GM23338 (cell line): Measurements from ENCODE around the gene NRXN2. TPM values are rescaled to one million over a fixed set of nuclear protein-coding genes. Genes with fewer than 3 reads are reported as not detected.

Experiments
- ATAC-seq: fragments of 200-7000 bp; cut with Tn5 transposase; 3 replicates; pipeline ENCODE4 v1.9.1; 2020
- DNase-seq: peaks from one replicate; pipeline ENCODE4 v3.0.0-alpha.2; 2015; ENCODE audit warnings: low spot score
- H2AFZ ChIP-seq: fragments of 200-600 bp; sonication (generic); 2 replicates; pipeline ENCODE4 v1.8.0; 2016; ENCODE audit warnings: antibody characterized with exemption, mild to moderate bottlenecking, moderate library complexity
- H3F3A ChIP-seq: fragments of 200-600 bp; sonication (generic); replicated peaks from 2 replicates; pipeline ENCODE4 v1.8.0; 2017; ENCODE audit warnings: antibody characterized with exemption, mixed run types, low read depth
- H3K27ac ChIP-seq: fragments of 200-600 bp; sonication (generic); 2 replicates; pipeline ENCODE4 v1.6.1; 2016; ENCODE audit warnings: low read depth
- H3K27me3 ChIP-seq: fragments of 200-600 bp; sonication (generic); 2 replicates; pipeline ENCODE4 v1.8.0; 2016; ENCODE audit warnings: mild to moderate bottlenecking, mixed run types, moderate library complexity; ENCODE audit not compliant: insufficient read depth
- H3K36me3 ChIP-seq: fragments of 200-600 bp; sonication (generic); 2 replicates; pipeline ENCODE4 v1.8.0; 2016; ENCODE audit warnings: mild to moderate bottlenecking; ENCODE audit not compliant: insufficient read depth
- H3K4me1 ChIP-seq: fragments of 200-600 bp; sonication (generic); 2 replicates; pipeline ENCODE4 v1.8.0; 2016; ENCODE audit warnings: mild to moderate bottlenecking, moderate library complexity; ENCODE audit not compliant: insufficient read depth
- H3K4me2 ChIP-seq: fragments of 200-600 bp; sonication (generic); 2 replicates; pipeline ENCODE4 v1.7.1; 2017; ENCODE audit warnings: mixed run types
- H3K4me3 ChIP-seq: fragments of 200-600 bp; sonication (generic); 2 replicates; pipeline ENCODE4 v1.6.1; 2016; ENCODE audit warnings: mixed run types
- H3K79me2 ChIP-seq: fragments of 200-600 bp; sonication (generic); replicated peaks from 2 replicates; pipeline ENCODE4 v1.8.0; 2017; ENCODE audit warnings: mild to moderate bottlenecking; ENCODE audit not compliant: insufficient read depth
- H3K9me2 ChIP-seq: fragments of 200-600 bp; sonication (generic); 2 replicates; pipeline ENCODE4 v1.8.0; 2017; ENCODE audit not compliant: insufficient read depth
- H4K20me1 ChIP-seq: fragments of 200-600 bp; sonication (generic); replicated peaks from 2 replicates; pipeline ENCODE4 v1.8.0; 2017; ENCODE audit warnings: mild to moderate bottlenecking; ENCODE audit not compliant: insufficient read depth
- H3K27ac Mint-ChIP-seq: 2 replicates; pipeline ENCODE4 v1.8.0; 2020; ENCODE audit warnings: inconsistent platforms, mild to moderate bottlenecking, moderate library complexity, mixed read lengths
- H3K27me3 Mint-ChIP-seq: 3 replicates; pipeline ENCODE4 v1.8.0; 2022; ENCODE audit warnings: low read depth, mild to moderate bottlenecking, moderate library complexity, mixed read lengths, inconsistent platforms; ENCODE audit not compliant: insufficient read depth, poor library complexity
- H3K36me3 Mint-ChIP-seq: 3 replicates; pipeline ENCODE4 v1.8.0; 2021; ENCODE audit warnings: low read depth, mild to moderate bottlenecking, inconsistent platforms, moderate library complexity, mixed read lengths
- H3K4me1 Mint-ChIP-seq: 3 replicates; pipeline ENCODE4 v1.8.0; 2020; ENCODE audit warnings: mild to moderate bottlenecking, inconsistent platforms, mixed read lengths
- H3K4me3 Mint-ChIP-seq: 3 replicates; pipeline ENCODE4 v1.8.0; 2021; ENCODE audit warnings: moderate library complexity, mild to moderate bottlenecking, inconsistent platforms, mixed read lengths
- H3K9me3 Mint-ChIP-seq: 3 replicates; pipeline ENCODE4 v1.8.0; 2020; ENCODE audit warnings: moderate library complexity, mild to moderate bottlenecking, inconsistent platforms, mixed read lengths
- EZH2 ChIP-seq: fragments of 200-600 bp; sonication (generic); IDR thresholded peaks from one replicate; pipeline ENCODE4 v1.8.0; 2017; ENCODE audit warnings: antibody characterized with exemption, mild to moderate bottlenecking, low read depth; ENCODE audit not compliant: unreplicated experiment
- JUNB ChIP-seq: IDR thresholded peaks from one replicate; pipeline ENCODE4 v1.6.1; 2016; ENCODE audit warnings: antibody characterized with exemption; ENCODE audit not compliant: unreplicated experiment
- NANOG ChIP-seq: IDR thresholded peaks from 2 replicates; pipeline ENCODE4 v1.6.1; 2016; ENCODE audit warnings: antibody characterized with exemption, borderline replicate concordance
- ZNF114 ChIP-seq: fragments of 250-450 bp; sonication (Bioruptor Pico); IDR thresholded peaks from 2 replicates; pipeline ENCODE4 v1.5.0; 2020; ENCODE audit warnings: mild to moderate bottlenecking, moderate library complexity
- polyA plus RNA-seq: library from polyadenylated mRNA; unstranded; fragments of >200 nt; fragmentation: Nextera tagmentation; extraction: Ambion mirVana; gene quantifications from 2 replicates; pipeline ENCODE4 v1.2.1, GENCODE V29; 2016
- total RNA-seq: library from RNA; depleted of rRNA; stranded (reverse); fragments of >200 nt; shearing (Covaris generic); gene quantifications from 2 replicates; pipeline ENCODE4 v1.2.3, GENCODE V29; 2014
- TF ChIP-seq, protein P1 (sequence below): fragments of 250-450 bp; sonication (Bioruptor Pico); IDR thresholded peaks from 2 replicates; pipeline ENCODE4 v1.5.0; 2020; ENCODE audit warnings: mild to moderate bottlenecking, moderate library complexity
- TF ChIP-seq, protein P2 (sequence below), 2 experiments: fragments of 200-600 bp in 1 of 2; sonication (generic) in 1 of 2; conservative IDR thresholded peaks; 2 replicates each; pipeline versions ENCODE4 v1.5.1 to v1.6.1; 2016 to 2017; ENCODE audit warnings: antibody characterized with exemption in 2 of 2, low read depth in 2 of 2, mild to moderate bottlenecking in 2 of 2, moderate library complexity in 1 of 2

NRXN2 gene
- total and polyA plus RNA-seq, 2 experiments from 2014 or later, result 3.4 to 17.0 TPM

DNA sequence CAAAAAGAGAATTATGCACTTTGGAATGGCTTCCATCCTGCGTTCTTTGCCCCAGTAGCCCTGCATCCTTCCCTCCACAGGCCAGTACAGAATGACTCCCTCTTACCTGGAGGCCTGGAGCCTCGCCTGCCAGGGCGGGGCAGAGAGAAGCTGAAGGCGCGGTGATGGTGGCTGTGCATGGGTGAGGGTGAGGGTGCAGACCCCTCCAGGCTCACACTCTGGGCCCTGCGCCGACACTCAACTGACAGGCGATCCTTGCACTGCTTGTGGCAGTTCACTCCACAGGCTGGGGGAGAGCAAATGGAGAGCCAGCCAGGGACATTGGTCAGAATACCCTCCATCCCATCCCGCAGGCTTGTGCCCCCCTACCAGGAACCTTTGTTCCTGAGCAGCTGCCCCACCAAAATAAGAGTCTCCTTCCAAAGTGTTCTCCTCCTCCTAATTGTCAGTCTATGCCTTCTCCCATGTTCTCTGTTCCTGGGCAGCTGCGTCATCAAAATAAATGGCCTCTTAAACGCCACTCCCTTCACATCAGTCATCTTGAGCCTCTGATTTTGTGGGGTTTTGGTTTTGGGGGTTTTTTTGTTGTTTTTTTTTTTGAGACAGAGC, 5.9 kb upstream of the NRXN2 start (continued):
- TF ChIP-seq, protein P1, sequence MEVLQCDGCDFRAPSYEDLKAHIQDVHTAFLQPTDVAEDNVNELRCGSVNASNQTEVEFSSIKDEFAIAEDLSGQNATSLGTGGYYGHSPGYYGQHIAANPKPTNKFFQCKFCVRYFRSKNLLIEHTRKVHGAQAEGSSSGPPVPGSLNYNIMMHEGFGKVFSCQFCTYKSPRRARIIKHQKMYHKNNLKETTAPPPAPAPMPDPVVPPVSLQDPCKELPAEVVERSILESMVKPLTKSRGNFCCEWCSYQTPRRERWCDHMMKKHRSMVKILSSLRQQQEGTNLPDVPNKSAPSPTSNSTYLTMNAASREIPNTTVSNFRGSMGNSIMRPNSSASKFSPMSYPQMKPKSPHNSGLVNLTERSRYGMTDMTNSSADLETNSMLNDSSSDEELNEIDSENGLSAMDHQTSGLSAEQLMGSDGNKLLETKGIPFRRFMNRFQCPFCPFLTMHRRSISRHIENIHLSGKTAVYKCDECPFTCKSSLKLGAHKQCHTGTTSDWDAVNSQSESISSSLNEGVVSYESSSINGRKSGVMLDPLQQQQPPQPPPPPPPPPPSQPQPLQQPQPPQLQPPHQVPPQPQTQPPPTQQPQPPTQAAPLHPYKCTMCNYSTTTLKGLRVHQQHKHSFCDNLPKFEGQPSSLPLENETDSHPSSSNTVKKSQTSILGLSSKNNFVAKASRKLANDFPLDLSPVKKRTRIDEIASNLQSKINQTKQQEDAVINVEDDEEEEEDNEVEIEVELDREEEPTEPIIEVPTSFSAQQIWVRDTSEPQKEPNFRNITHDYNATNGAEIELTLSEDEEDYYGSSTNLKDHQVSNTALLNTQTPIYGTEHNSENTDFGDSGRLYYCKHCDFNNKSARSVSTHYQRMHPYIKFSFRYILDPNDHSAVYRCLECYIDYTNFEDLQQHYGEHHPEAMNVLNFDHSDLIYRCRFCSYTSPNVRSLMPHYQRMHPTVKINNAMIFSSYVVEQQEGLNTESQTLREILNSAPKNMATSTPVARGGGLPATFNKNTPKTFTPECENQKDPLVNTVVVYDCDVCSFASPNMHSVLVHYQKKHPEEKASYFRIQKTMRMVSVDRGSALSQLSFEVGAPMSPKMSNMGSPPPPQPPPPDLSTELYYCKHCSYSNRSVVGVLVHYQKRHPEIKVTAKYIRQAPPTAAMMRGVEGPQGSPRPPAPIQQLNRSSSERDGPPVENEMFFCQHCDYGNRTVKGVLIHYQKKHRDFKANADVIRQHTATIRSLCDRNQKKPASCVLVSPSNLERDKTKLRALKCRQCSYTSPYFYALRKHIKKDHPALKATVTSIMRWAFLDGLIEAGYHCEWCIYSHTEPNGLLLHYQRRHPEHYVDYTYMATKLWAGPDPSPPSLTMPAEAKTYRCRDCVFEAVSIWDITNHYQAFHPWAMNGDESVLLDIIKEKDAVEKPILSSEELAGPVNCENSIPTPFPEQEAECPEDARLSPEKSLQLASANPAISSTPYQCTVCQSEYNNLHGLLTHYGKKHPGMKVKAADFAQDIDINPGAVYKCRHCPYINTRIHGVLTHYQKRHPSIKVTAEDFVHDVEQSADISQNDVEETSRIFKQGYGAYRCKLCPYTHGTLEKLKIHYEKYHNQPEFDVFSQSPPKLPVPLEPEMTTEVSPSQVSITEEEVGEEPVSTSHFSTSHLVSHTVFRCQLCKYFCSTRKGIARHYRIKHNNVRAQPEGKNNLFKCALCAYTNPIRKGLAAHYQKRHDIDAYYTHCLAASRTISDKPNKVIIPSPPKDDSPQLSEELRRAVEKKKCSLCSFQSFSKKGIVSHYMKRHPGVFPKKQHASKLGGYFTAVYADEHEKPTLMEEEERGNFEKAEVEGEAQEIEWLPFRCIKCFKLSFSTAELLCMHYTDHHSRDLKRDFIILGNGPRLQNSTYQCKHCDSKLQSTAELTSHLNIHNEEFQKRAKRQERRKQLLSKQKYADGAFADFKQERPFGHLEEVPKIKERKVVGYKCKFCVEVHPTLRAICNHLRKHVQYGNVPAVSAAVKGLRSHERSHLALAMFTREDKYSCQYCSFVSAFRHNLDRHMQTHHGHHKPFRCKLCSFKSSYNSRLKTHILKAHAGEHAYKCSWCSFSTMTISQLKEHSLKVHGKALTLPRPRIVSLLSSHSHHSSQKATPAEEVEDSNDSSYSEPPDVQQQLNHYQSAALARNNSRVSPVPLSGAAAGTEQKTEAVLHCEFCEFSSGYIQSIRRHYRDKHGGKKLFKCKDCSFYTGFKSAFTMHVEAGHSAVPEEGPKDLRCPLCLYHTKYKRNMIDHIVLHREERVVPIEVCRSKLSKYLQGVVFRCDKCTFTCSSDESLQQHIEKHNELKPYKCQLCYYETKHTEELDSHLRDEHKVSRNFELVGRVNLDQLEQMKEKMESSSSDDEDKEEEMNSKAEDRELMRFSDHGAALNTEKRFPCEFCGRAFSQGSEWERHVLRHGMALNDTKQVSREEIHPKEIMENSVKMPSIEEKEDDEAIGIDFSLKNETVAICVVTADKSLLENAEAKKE (CRISPR knock-in tag), result no peak

DNA sequence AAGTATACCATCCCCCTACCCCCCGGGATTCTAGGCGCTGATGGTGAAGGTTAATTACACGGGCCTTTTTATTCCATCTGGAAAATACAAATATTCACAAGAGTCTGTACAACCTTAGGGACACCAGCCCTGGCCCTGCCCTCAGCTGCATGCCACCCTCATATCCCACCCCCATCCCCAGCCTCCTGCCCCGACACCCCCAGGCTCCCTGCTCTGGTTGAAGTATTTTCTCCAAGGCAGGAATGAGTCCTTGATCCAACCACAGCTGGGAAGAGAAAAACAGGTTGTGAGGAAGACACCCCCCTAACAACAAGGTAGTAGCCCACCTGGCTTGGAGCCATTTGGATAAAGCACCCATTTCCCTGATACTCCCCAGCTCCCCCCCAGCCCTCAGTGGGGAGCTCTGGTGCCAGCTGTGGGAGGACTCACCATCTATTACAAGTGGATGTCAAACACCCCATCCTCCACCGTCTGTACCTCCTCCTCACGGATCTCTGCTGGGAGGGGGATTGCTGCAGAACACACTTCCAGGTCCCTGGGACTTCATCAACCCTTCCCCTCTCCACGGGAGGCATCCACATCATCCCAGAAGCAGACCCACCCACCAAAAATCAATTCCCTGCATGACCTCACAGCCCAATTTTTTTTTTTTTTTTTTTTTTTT, 4.0 kb upstream of the NRXN2 start:
- Histone ChIP-seq H3K27ac (no peak overlapping the region), H3F3A (peaks cover 14% of the 10 kb centered on the region), H3K79me2 (no peaks in the 10 kb centered on the region), H2AFZ (no peak overlapping the region), H3K4me1 (peaks cover 61% of the 10 kb centered on the region), H3K9me2 (no peaks in the 10 kb centered on the region), H3K36me3 (no peaks in the 10 kb centered on the region), H3K4me3 (peak overlapping the region; percentile 14; the same call in 1 of the 2 replicates), H3K27me3 (peaks cover 6% of the 10 kb centered on the region), H4K20me1 (no peaks in the 10 kb centered on the region), H3K4me2 (peak overlapping the region; percentile 71; the same call in 1 of the 2 replicates)
- Mint-ChIP-seq H3K9me3 (no peaks in the 10 kb centered on the region; the same call in 2 of the 3 replicates), H3K4me1 (peaks cover 65% of the 10 kb centered on the region), H3K36me3 (peaks cover 24% of the 10 kb centered on the region), H3K27me3 (peaks cover 36% of the 10 kb centered on the region), H3K4me3 (peak overlapping the region; percentile 11; the same call in 1 of the 3 replicates), H3K27ac (peak overlapping the region; percentile 13; the same call in 1 of the 2 replicates)
- ATAC-seq (no peak), DNase-seq (no peak)
- no peak for TF ChIP-seq ZNF114 (CRISPR knock-in tag)
- TF ChIP-seq NANOG, result no peak
- TF ChIP-seq JUNB, result no peak
- TF ChIP-seq, protein P2, sequence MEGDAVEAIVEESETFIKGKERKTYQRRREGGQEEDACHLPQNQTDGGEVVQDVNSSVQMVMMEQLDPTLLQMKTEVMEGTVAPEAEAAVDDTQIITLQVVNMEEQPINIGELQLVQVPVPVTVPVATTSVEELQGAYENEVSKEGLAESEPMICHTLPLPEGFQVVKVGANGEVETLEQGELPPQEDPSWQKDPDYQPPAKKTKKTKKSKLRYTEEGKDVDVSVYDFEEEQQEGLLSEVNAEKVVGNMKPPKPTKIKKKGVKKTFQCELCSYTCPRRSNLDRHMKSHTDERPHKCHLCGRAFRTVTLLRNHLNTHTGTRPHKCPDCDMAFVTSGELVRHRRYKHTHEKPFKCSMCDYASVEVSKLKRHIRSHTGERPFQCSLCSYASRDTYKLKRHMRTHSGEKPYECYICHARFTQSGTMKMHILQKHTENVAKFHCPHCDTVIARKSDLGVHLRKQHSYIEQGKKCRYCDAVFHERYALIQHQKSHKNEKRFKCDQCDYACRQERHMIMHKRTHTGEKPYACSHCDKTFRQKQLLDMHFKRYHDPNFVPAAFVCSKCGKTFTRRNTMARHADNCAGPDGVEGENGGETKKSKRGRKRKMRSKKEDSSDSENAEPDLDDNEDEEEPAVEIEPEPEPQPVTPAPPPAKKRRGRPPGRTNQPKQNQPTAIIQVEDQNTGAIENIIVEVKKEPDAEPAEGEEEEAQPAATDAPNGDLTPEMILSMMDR (conservative IDR thresholded peaks at IDR 0.05; ENCODE audit: low read depth in 2 of 2), result no peak
- TF ChIP-seq, protein P1 (CRISPR knock-in tag), result no peak
- TF ChIP-seq EZH2, result no peak
